GM12878 (cell line): ENCODE results near the gene DUSP10. TPM values are rescaled to one million over a fixed set of nuclear protein-coding genes. Genes with fewer than 3 reads are reported as not detected.

Experiments used
- BCL11A ChIP-seq: IDR thresholded peaks from 2 replicates; pipeline ENCODE4 v1.6.1; 2011; ENCODE audit warnings: low read depth, low read length
- BCL3 ChIP-seq: IDR thresholded peaks from 2 replicates; pipeline ENCODE4 v1.6.1; 2011; ENCODE audit warnings: borderline replicate concordance, low read depth, mild to moderate bottlenecking, moderate library complexity, low read length; ENCODE audit not compliant: insufficient read depth, poor library complexity, severe bottlenecking
- CBX3 ChIP-seq: fragments of 200-600 bp; sonication (generic); IDR thresholded peaks from 2 replicates; pipeline ENCODE4 v1.6.1; 2016; ENCODE audit warnings: low read depth, borderline replicate concordance
- DPF2 ChIP-seq: fragments of 450-650 bp; IDR thresholded peaks from 2 replicates; pipeline ENCODE4 v1.6.1; 2017; ENCODE audit warnings: mild to moderate bottlenecking
- EZH2 ChIP-seq: IDR thresholded peaks from 2 replicates; pipeline ENCODE4 v1.6.1; 2012; ENCODE audit warnings: low read depth, mild to moderate bottlenecking, control low read depth, inconsistent platforms, low read length, borderline replicate concordance; ENCODE audit not compliant: control insufficient read depth
- FOXM1 ChIP-seq: IDR thresholded peaks from 2 replicates; pipeline ENCODE4 v1.6.1; 2012; ENCODE audit warnings: low read depth, mild to moderate bottlenecking, inconsistent platforms, low read length, moderate library complexity
- MEF2A ChIP-seq: IDR thresholded peaks from 2 replicates; pipeline ENCODE4 v1.6.1; 2011; ENCODE audit warnings: low read depth, mild to moderate bottlenecking, low read length, moderate library complexity; ENCODE audit not compliant: insufficient read depth
- MXI1 ChIP-seq: fragments of 150-350 bp; IDR thresholded peaks from 2 replicates; pipeline ENCODE4 v1.6.1; 2011; ENCODE audit warnings: low read depth, mild to moderate bottlenecking, inconsistent platforms, low read length, improper control_type of control experiment
- NKRF ChIP-seq: fragments of 450-650 bp; conservative IDR thresholded peaks from 2 replicates; pipeline ENCODE4 v1.6.1; 2017; ENCODE audit warnings: mild to moderate bottlenecking, moderate library complexity
- NR2F1 ChIP-seq: fragments of 450-650 bp; conservative IDR thresholded peaks from 2 replicates; pipeline ENCODE4 v1.6.1; 2017; ENCODE audit warnings: mild to moderate bottlenecking
- POLR2AphosphoS5 ChIP-seq: IDR thresholded peaks from 2 replicates; pipeline ENCODE4 v1.6.1; 2011; ENCODE audit warnings: mild to moderate bottlenecking, low read length, inconsistent platforms
- RAD21 ChIP-seq: IDR thresholded peaks from 2 replicates; pipeline ENCODE4 v1.6.1; 2011; ENCODE audit warnings: mild to moderate bottlenecking, low read depth, low read length, moderate library complexity; ENCODE audit not compliant: insufficient read depth
- RELA ChIP-seq: fragments of 450-650 bp; IDR thresholded peaks from 2 replicates; pipeline ENCODE4 v1.8.0; 2014; ENCODE audit warnings: borderline replicate concordance; ENCODE audit not compliant: partially characterized antibody
- RUNX3 ChIP-seq: IDR thresholded peaks from 2 replicates; pipeline ENCODE4 v1.6.1; 2012; ENCODE audit warnings: low read length, inconsistent platforms
- SMAD5 ChIP-seq: IDR thresholded peaks from 2 replicates; pipeline ENCODE4 v1.6.1; 2016; ENCODE audit warnings: antibody characterized with exemption, low read depth
- SUPT20H ChIP-seq: IDR thresholded peaks from 2 replicates; pipeline ENCODE4 v1.6.1; 2011; ENCODE audit warnings: low read depth, mild to moderate bottlenecking, low read length, moderate library complexity, borderline replicate concordance; ENCODE audit not compliant: control insufficient read depth
- TCF12 ChIP-seq: IDR thresholded peaks from 2 replicates; pipeline ENCODE4 v1.6.1; 2011; ENCODE audit warnings: low read depth, mild to moderate bottlenecking, low read length
- TCF3 ChIP-seq: IDR thresholded peaks from 2 replicates; pipeline ENCODE4 v1.6.1; 2012; ENCODE audit warnings: low read depth, mild to moderate bottlenecking, low read length, borderline replicate concordance; ENCODE audit not compliant: insufficient read depth
- YY1 ChIP-seq: IDR thresholded peaks from 2 replicates; pipeline ENCODE4 v1.6.1; 2011; ENCODE audit warnings: low read depth, mild to moderate bottlenecking, low read length
- ZNF217 ChIP-seq: fragments of 450-650 bp; IDR thresholded peaks from 2 replicates; pipeline ENCODE4 v1.6.1; 2017; ENCODE audit warnings: antibody characterized with exemption, mild to moderate bottlenecking
- ZNF24 ChIP-seq: fragments of 450-650 bp; IDR thresholded peaks from 2 replicates; pipeline ENCODE4 v1.6.1; 2017; ENCODE audit warnings: antibody characterized with exemption, mild to moderate bottlenecking
- ZNF384 ChIP-seq: IDR thresholded peaks from 2 replicates; pipeline ENCODE4 v1.6.1; 2012; ENCODE audit warnings: low read depth, mild to moderate bottlenecking, low read length, improper control_type of control experiment, borderline replicate concordance
- ZNF687 ChIP-seq: fragments of 450-650 bp; IDR thresholded peaks from 2 replicates; pipeline ENCODE4 v1.6.1; 2017; ENCODE audit warnings: mild to moderate bottlenecking, moderate library complexity
- polyA plus RNA-seq, 11 experiments: library from polyadenylated mRNA; depleted of rRNA in 4 of 11; unstranded in 6 of 11; stranded (reverse) in 5 of 11; fragments of >200 nt; fragmentation: Nextera tagmentation in 4 of 11; fragmentation: Illumina TruSeq in 1 of 11; extraction: Ambion mirVana in 4 of 11; extraction: Trizol in 1 of 11; gene quantifications; 1 replicate in 1 of 11; 2 replicates in 10 of 11; pipeline versions ENCODE4 v1.2.1 to v1.2.3, GENCODE V29; 2011 to 2016; ENCODE audit warnings: inconsistent platforms in 2 of 11, missing spikeins in 2 of 11, low read depth in 1 of 11
- total RNA-seq, 4 experiments: library from RNA; depleted of rRNA in 3 of 4; stranded (reverse); fragments of >200 nt in 3 of 4; fragmentation: Illumina TruSeq in 1 of 4; extraction: Trizol in 1 of 4; gene quantifications; 2 replicates each; pipeline versions ENCODE4 v1.2.1 to v1.2.3, GENCODE V29; 2013 to 2021

DUSP10 gene
- total and polyA plus RNA-seq, 10 of the 15 experiments (the other 5 are each of a cell fraction or from before 2014, with no cell fraction given): 20.3 to 38.4 (median 27.8) TPM

GRCh38 chr1:221742555-221743415 is 896 bp upstream of the DUSP10 start (continued):
- TF ChIP-seq MXI1 (0 out of 2 replicates have a peak, but pooled peaks have one; percentile 31), EZH2 (no peak), CBX3 (no peak), RUNX3 (peak; percentile 2; the same call in 1 of the 2 replicates), SMAD5 (peak; percentile 60; the same call in 1 of the 2 replicates), FOXM1 (no peak), TCF3 (0 out of 2 replicates have a peak, but pooled peaks have one; percentile 35), ZNF687 (peak; percentile 83), BCL3 (peak; percentile 31), ZNF24 (no peak; the same call in 1 of the 2 replicates), DPF2 (peak; percentile 11; the same call in 1 of the 2 replicates), TCF12 (no peak), RAD21 (peak; percentile 57), POLR2AphosphoS5 (peak; percentile 22), ZNF384 (no peak), ZNF217 (peak; percentile 69; the same call in 1 of the 2 replicates), YY1 (0 out of 2 replicates have a peak, but pooled peaks have one; percentile 34), NR2F1 (peak; percentile 78), MEF2A (peak; percentile 48; the same call in 1 of the 2 replicates), SUPT20H (no peak), NKRF (0 out of 2 replicates have a peak, but pooled peaks have one; percentile 39), RELA (no peak), BCL11A (no peak)
